Breast epithelium (tissue), 3 donors: ENCODE results near the gene SCYL2.

ENCODE experiments used
- CTCF ChIP-seq, 3 donors: fragments of 450-650 bp; IDR thresholded peaks; one replicate each; pipeline ENCODE4 v1.5.1; 2016 to 2017; ENCODE audit warnings: antibody characterized with exemption in 3 of 3, mild to moderate bottlenecking in 3 of 3, moderate library complexity in 3 of 3
- POLR2A ChIP-seq: fragments of 450-650 bp; IDR thresholded peaks from one replicate; pipeline ENCODE4 v1.6.1; 2016; ENCODE audit warnings: antibody characterized with exemption, mild to moderate bottlenecking, moderate library complexity
- POLR2AphosphoS5 ChIP-seq, 3 donors: sonication (generic); formaldehyde crosslinking; IDR thresholded peaks; one replicate each; pipeline ENCODE4 v1.6.1; 2017; ENCODE audit warnings: antibody characterized with exemption in 3 of 3

DNA sequence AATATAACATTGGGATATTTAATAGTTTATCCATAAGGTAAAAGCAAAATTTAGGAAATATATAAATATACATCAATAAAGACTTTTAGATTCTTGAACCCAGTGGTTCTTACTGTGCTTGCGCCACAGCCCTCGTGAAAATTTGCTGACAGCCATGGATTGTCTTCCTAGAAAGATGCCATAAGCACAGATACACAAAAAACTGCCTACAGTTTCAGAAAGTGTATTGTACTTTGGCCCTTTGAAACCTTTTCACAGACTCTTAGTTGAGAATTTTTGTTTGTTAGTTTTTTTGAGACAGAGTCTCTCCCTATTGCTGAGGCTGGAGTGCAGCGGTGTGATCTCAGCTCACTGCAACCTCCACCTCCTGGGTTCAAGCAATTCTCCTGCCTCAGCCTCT lies 28.2 kb upstream of the SCYL2 start:
- TF ChIP-seq CTCF (IDR thresholded peaks at IDR 0.05) (no peak), POLR2A (no peak), POLR2AphosphoS5 (IDR thresholded peaks at IDR 0.05) (no peak)
